DND-41 (cell line): ENCODE results near the gene GPRC5B.

ENCODE experiments used
- ATAC-seq: fragments of 200-7000 bp; cut with Tn5 transposase; 3 replicates; pipeline ENCODE4 v1.9.1; 2021; ENCODE audit warnings: low read depth; ENCODE audit not compliant: insufficient read depth
- DNase-seq: peaks from one replicate; pipeline ENCODE4 v3.0.0-alpha.2; 2020
- H2AFZ ChIP-seq: 2 replicates; pipeline ENCODE4 v1.6.0; 2012; ENCODE audit warnings: low read depth, low read length
- H3K27ac ChIP-seq: 2 replicates; pipeline ENCODE4 v1.5.1; 2012; ENCODE audit warnings: low read length, inconsistent platforms
- H3K27me3 ChIP-seq: fragments of 200-600 bp; sonication (generic); 2 replicates; pipeline ENCODE4 v1.6.0; 2012; ENCODE audit warnings: low read length, mild to moderate bottlenecking, inconsistent platforms; ENCODE audit not compliant: insufficient read depth, poor library complexity
- H3K36me3 ChIP-seq: 2 replicates; pipeline ENCODE4 v1.5.1; 2012; ENCODE audit warnings: low read length, inconsistent platforms; ENCODE audit not compliant: insufficient read depth
- H3K4me1 ChIP-seq: 2 replicates; pipeline ENCODE4 v1.5.1; 2012; ENCODE audit warnings: mild to moderate bottlenecking, low read length; ENCODE audit not compliant: insufficient read depth
- H3K4me2 ChIP-seq: 2 replicates; pipeline ENCODE4 v1.6.0; 2012; ENCODE audit warnings: mild to moderate bottlenecking, moderate library complexity, low read length, inconsistent platforms; ENCODE audit not compliant: insufficient read depth
- H3K4me3 ChIP-seq, 2 experiments: fragments of 200-600 bp in 1 of 2; shearing (Covaris generic) in 1 of 2; 2 replicates each; pipeline ENCODE4 v1.5.1; 2012 to 2016; ENCODE audit warnings: inconsistent platforms in 2 of 2, low read length in 2 of 2, mild to moderate bottlenecking in 2 of 2, low read depth in 1 of 2, moderate library complexity in 1 of 2
- H3K79me2 ChIP-seq: 2 replicates; pipeline ENCODE4 v1.6.0; 2012; ENCODE audit warnings: low read length, inconsistent platforms; ENCODE audit not compliant: insufficient read depth
- H3K9ac ChIP-seq: 2 replicates; pipeline ENCODE4 v1.6.0; 2012; ENCODE audit warnings: low read depth, mild to moderate bottlenecking, inconsistent platforms, low read length, moderate library complexity
- H3K9me3 ChIP-seq: 2 replicates; pipeline ENCODE4 v1.5.1; 2012; ENCODE audit warnings: low read length, moderate library complexity, mild to moderate bottlenecking, inconsistent platforms; ENCODE audit not compliant: insufficient read depth, severe bottlenecking
- H4K20me1 ChIP-seq: 2 replicates; pipeline ENCODE4 v1.6.0; 2012; ENCODE audit warnings: low read length; ENCODE audit not compliant: insufficient read depth
- EZH2 ChIP-seq: IDR thresholded peaks from 3 replicates; pipeline ENCODE4 v1.6.1; 2012; ENCODE audit warnings: borderline replicate concordance, low read depth, mild to moderate bottlenecking, moderate library complexity, low read length, inconsistent platforms; ENCODE audit not compliant: severe bottlenecking
- TF ChIP-seq, protein P1 (sequence below): IDR thresholded peaks from 2 replicates; pipeline ENCODE4 v1.5.1; 2012; ENCODE audit warnings: borderline replicate concordance, low read length, moderate library complexity, mild to moderate bottlenecking; ENCODE audit not compliant: poor library complexity, severe bottlenecking; ENCODE audit errors: extremely low read depth

GPRC5B gene

DNA sequence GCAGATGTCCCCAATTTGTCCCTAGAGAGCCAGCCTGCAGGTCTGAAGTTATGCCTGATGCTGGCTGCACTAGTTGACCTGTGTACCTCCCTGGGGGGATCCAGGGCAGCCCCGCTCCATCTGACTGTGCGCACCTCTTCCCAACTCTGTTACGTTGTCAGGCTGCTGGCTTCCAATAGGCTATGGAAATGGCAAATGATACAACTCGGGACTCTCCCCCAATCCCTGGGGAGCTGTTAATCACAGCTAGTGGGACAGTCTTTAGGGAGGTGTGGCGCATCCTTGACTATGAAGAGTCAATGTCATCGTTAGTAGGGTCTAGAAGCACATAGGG, 30.1 kb downstream of the GPRC5B start:
- H3K36me3 ChIP-seq: no peaks in the 10 kb centered on the region
- H3K4me2 ChIP-seq: no peak overlapping the region
- DNase-seq: no peak
- no peaks in the 10 kb centered on the region for H4K20me1 ChIP-seq
- H3K4me1 ChIP-seq: no peaks in the 10 kb centered on the region
- H3K79me2 ChIP-seq: no peaks in the 10 kb centered on the region
- no peak for ATAC-seq
- no peak overlapping the region for H3K27ac ChIP-seq
- no peaks in the 10 kb centered on the region for H3K9me3 ChIP-seq
- no peak for TF ChIP-seq EZH2
- TF ChIP-seq, protein P1, sequence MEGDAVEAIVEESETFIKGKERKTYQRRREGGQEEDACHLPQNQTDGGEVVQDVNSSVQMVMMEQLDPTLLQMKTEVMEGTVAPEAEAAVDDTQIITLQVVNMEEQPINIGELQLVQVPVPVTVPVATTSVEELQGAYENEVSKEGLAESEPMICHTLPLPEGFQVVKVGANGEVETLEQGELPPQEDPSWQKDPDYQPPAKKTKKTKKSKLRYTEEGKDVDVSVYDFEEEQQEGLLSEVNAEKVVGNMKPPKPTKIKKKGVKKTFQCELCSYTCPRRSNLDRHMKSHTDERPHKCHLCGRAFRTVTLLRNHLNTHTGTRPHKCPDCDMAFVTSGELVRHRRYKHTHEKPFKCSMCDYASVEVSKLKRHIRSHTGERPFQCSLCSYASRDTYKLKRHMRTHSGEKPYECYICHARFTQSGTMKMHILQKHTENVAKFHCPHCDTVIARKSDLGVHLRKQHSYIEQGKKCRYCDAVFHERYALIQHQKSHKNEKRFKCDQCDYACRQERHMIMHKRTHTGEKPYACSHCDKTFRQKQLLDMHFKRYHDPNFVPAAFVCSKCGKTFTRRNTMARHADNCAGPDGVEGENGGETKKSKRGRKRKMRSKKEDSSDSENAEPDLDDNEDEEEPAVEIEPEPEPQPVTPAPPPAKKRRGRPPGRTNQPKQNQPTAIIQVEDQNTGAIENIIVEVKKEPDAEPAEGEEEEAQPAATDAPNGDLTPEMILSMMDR: no peak
- H3K9ac ChIP-seq: no peak overlapping the region
- H2AFZ ChIP-seq: no peak overlapping the region
- H3K27me3 ChIP-seq: no peaks in the 10 kb centered on the region
- H3K4me3 ChIP-seq: no peak overlapping the region

DNA sequence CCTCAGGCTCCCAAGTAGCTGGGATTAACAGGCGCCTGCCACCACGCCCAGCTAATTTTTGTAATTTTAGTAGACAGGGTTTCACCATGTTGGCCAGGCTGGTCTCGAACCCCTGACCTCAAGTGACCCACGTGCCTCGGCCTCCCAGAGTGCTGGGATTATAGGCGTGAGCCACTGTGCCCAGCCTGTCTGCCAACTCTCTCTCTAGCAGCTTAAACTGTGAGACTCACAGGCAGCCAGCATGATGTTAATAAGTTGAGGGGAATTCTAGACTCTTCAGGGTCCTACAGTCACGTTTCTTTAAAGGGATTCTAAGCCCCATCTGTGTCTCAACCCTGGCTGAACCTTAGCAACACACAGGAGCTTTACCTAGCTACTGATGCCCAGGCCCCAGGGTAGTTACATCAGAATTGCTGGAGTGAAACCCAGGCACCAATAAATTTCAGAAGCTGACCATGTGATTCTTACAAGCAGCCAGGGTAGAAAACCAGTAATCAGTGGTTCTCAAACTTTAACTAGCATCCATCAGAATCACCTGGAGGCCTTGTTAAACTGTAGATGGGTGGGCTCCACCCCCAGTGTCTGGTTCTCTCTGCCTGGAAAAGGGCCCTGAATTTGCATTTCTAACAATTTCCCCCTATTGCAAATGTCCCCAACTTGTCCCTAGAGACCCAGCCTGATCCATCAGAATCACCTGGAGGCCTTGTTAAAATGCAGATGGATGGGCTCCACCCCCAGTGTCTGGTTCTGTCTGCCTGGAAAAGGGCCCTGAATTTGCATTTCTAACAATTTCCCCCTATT, 30.7 kb downstream of the GPRC5B start:
- DNase-seq (no peak), ATAC-seq (no peak)
- H3K79me2 ChIP-seq: no peaks in the 10 kb centered on the region
- H3K4me3 ChIP-seq: no peak overlapping the region
- H3K4me2 ChIP-seq: no peak overlapping the region
- no peak overlapping the region for H3K27ac ChIP-seq
- no peaks in the 10 kb centered on the region for H3K9me3 ChIP-seq
- H3K9ac ChIP-seq: no peak overlapping the region
- TF ChIP-seq, protein P1: no peak
- TF ChIP-seq EZH2: no peak
- H4K20me1 ChIP-seq: no peaks in the 10 kb centered on the region
- no peaks in the 10 kb centered on the region for H3K27me3 ChIP-seq
- H3K36me3 ChIP-seq: no peaks in the 10 kb centered on the region
- H2AFZ ChIP-seq: no peak overlapping the region
- no peaks in the 10 kb centered on the region for H3K4me1 ChIP-seq

DNA sequence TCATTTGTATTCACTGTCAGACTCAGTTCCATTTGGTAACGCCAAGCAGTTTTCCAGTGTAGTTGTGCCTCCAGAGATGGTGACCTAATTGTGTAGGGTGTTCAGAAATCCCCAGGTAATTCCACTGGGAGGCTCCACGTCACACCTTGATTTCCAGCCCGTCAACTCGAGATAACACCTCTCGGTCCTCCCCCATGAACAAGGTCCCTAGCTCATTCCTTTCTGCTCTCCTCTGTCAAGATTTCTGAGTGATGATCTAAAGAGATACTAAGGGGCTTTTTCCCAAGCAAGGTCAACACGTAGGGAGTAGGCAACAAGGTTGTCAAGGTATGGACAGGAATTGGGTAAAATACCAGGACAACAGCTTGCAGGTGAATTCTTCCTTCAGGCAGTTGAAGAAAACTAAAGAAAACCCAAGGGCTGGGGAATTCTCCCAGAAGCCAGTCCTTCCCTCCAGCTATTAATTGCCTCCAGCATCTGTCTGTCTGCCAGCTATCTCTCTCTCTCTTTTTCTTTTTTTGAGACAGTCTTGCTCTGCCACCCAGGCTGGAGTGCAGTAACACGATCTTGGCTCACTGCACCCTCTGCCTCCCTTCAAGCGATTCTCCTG, 31.4 kb downstream of the GPRC5B start:
- H3K9me3 ChIP-seq: no peaks in the 10 kb centered on the region
- H2AFZ ChIP-seq: no peak overlapping the region
- no peaks in the 10 kb centered on the region for H3K36me3 ChIP-seq
- no peaks in the 10 kb centered on the region for H3K79me2 ChIP-seq
- H3K4me1 ChIP-seq: no peaks in the 10 kb centered on the region
- H4K20me1 ChIP-seq: no peaks in the 10 kb centered on the region
- H3K4me3 ChIP-seq: no peak overlapping the region
- TF ChIP-seq EZH2: no peak
- no peaks in the 10 kb centered on the region for H3K27me3 ChIP-seq
- H3K9ac ChIP-seq: no peak overlapping the region
- DNase-seq (no peak), ATAC-seq (no peak)
- no peak overlapping the region for H3K4me2 ChIP-seq
- no peak overlapping the region for H3K27ac ChIP-seq

DNA sequence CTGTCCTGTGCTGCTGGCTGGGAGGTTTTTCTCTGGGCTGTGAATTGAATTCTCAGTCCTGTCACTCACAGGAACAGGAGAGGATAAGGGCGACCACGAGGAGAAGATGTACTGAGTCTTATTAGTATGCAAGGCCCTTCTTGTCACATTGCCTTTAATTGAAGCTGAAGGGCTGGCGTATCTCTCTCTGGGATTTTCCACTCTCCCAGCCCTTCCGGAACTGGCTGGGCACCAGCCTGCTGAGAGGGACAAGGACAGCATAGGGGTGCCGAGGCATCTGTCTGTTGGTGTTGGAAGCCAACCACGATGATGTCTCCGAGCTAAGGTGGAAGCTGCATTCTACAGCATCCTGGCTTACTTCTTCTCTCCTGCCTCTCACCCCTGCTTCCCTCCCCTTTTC, 33.2 kb downstream of the GPRC5B start:
- H3K36me3 ChIP-seq: no peaks in the 10 kb centered on the region
- H3K4me3 ChIP-seq: no peak overlapping the region
- TF ChIP-seq EZH2: no peak
- TF ChIP-seq, protein P1: no peak
- H2AFZ ChIP-seq: no peak overlapping the region
- H3K9me3 ChIP-seq: no peaks in the 10 kb centered on the region
- ATAC-seq (no peak), DNase-seq (no peak)
- H3K27ac ChIP-seq: no peak overlapping the region
- H3K9ac ChIP-seq: no peak overlapping the region
- no peak overlapping the region for H3K4me2 ChIP-seq
- no peaks in the 10 kb centered on the region for H3K27me3 ChIP-seq
- H3K4me1 ChIP-seq: no peaks in the 10 kb centered on the region
- no peaks in the 10 kb centered on the region for H4K20me1 ChIP-seq
- no peaks in the 10 kb centered on the region for H3K79me2 ChIP-seq
